ENCODE data around the gene GDF15. TPM values are rescaled to one million over a fixed set of nuclear protein-coding genes. Genes with fewer than 3 reads are reported as not detected.

The GDF15 gene
- total and polyA plus RNA-seq, 4 donors: 0.42 to 11.6 (median 7.2) TPM

GRCh38 chr19:18421371-18421959, 35.5 kb downstream of the GDF15 start:
- Histone ChIP-seq H3K4me3 (ENCODE audit: low read depth in 1 of 3, low read length in 3 of 3) (no peak overlapping the region), H3K36me3 (ENCODE audit: control insufficient read depth in 4 of 4, insufficient read depth in 3 of 4, low read depth in 1 of 4, low read length in 3 of 4) (no peaks in the 10 kb centered on the region), H3K27ac (ENCODE audit: low read depth in 1 of 2, low read length in 2 of 2) (no peak overlapping the region), H3K27me3 (ENCODE audit: control insufficient read depth in 4 of 4, insufficient read depth in 4 of 4, low read length in 3 of 4) (no peaks in the 10 kb centered on the region), H3K4me1 (ENCODE audit: control insufficient read depth in 4 of 4, insufficient read depth in 4 of 4, low read length in 3 of 4) (peaks cover 3 to 26% (median 15%) of the 10 kb centered on the region in 4 donors), H3K9me3 (ENCODE audit: control insufficient read depth in 4 of 4, low read length in 3 of 4) (no peaks in the 10 kb centered on the region), H3K9ac (ENCODE audit: low read depth in 1 of 2, low read length in 2 of 2) (no peak overlapping the region)
- no peak for DNase-seq (ENCODE audit: low spot score)
- WGBS: 80% methylated on average over 12 of the region's 12 CpGs
- TF ChIP-seq HNF4G (IDR thresholded peaks at IDR 0.05): no peak
- TF ChIP-seq YY1 (IDR thresholded peaks at IDR 0.05): no peak
- TF ChIP-seq SP1 (IDR thresholded peaks at IDR 0.05): no peak
- TF ChIP-seq EGR1 (IDR thresholded peaks at IDR 0.05; ENCODE audit: low read depth in 2 of 2): no peak

GRCh38 chr19:18422530-18423191, 36.7 kb downstream of the GDF15 start:
- H3K4me3 ChIP-seq (ENCODE audit: low read depth in 1 of 3, low read length in 3 of 3): no peak overlapping the region
- H3K36me3 ChIP-seq (ENCODE audit: control insufficient read depth in 4 of 4, insufficient read depth in 3 of 4, low read depth in 1 of 4, low read length in 3 of 4): no peaks in the 10 kb centered on the region
- WGBS: 79% methylated on average over 14 of the region's 14 CpGs
- H3K27me3 ChIP-seq (ENCODE audit: control insufficient read depth in 4 of 4, insufficient read depth in 4 of 4, low read length in 3 of 4): no peaks in the 10 kb centered on the region
- TF ChIP-seq JUND (IDR thresholded peaks at IDR 0.05) (no peak), CTCF (IDR thresholded peaks at IDR 0.05; ENCODE audit: low read depth, low read length, missing input control) (no peak), RXRA (IDR thresholded peaks at IDR 0.05) (no peak), SP1 (IDR thresholded peaks at IDR 0.05) (no peak), REST (IDR thresholded peaks at IDR 0.05) (no peak), TAF1 (conservative IDR thresholded peaks at IDR 0.05) (no peak), FOXA1 (IDR thresholded peaks at IDR 0.05) (no peak), GABPA (IDR thresholded peaks at IDR 0.05 in 1 of 2, conservative IDR thresholded peaks at IDR 0.05 in 1 of 2) (no peak), HNF4A (conservative IDR thresholded peaks at IDR 0.05) (no peak), ZBTB33 (IDR thresholded peaks at IDR 0.05) (no peak), NR2F2 (IDR thresholded peaks at IDR 0.05) (no peak), ATF3 (IDR thresholded peaks at IDR 0.05) (no peak), RAD21 (IDR thresholded peaks at IDR 0.05) (no peak), HNF4G (IDR thresholded peaks at IDR 0.05) (no peak), MAX (IDR thresholded peaks at IDR 0.05) (no peak), YY1 (IDR thresholded peaks at IDR 0.05) (no peak), EGR1 (IDR thresholded peaks at IDR 0.05; ENCODE audit: low read depth in 2 of 2) (no peak), FOXA2 (IDR thresholded peaks at IDR 0.05) (no peak)
- peaks cover 2 to 22% (median 10%) of the 10 kb centered on the region in 4 donors for H3K4me1 ChIP-seq (ENCODE audit: control insufficient read depth in 4 of 4, insufficient read depth in 4 of 4, low read length in 3 of 4)
- no peak overlapping the region for H3K9ac ChIP-seq (ENCODE audit: low read depth in 1 of 2, low read length in 2 of 2)
- no peak overlapping the region for H3K27ac ChIP-seq (ENCODE audit: low read depth in 1 of 2, low read length in 2 of 2)
- DNase-seq (ENCODE audit: low spot score): no peak
- no peaks in the 10 kb centered on the region for H3K9me3 ChIP-seq (ENCODE audit: control insufficient read depth in 4 of 4, low read length in 3 of 4)
